ENCODE measurements around the gene TBC1D1.

Gene TBC1D1

DNA sequence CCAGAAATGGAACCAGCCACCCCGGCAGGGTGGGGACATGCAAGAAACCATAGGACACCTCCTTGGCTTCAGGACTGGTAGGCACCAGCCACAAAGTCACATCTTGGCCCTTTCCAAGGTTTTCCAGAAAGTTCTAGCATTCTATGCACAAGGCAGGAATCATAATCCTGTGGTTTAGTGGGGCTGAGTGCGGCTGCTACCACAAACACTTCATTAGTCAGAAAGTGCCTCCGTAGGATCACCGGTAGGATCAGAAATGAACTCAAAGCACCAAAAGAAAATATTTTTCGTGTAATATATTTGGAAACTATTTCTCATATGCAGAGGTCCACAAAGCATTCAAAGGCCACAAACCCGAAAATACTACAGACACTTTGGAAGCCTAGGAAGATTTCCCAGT is 261.0 kb downstream of the TBC1D1 start:
- H3K4me3 ChIP-seq (replicated peaks; ENCODE audit: low read depth, low read length), result no peak overlapping the region
- TF ChIP-seq, protein P1, sequence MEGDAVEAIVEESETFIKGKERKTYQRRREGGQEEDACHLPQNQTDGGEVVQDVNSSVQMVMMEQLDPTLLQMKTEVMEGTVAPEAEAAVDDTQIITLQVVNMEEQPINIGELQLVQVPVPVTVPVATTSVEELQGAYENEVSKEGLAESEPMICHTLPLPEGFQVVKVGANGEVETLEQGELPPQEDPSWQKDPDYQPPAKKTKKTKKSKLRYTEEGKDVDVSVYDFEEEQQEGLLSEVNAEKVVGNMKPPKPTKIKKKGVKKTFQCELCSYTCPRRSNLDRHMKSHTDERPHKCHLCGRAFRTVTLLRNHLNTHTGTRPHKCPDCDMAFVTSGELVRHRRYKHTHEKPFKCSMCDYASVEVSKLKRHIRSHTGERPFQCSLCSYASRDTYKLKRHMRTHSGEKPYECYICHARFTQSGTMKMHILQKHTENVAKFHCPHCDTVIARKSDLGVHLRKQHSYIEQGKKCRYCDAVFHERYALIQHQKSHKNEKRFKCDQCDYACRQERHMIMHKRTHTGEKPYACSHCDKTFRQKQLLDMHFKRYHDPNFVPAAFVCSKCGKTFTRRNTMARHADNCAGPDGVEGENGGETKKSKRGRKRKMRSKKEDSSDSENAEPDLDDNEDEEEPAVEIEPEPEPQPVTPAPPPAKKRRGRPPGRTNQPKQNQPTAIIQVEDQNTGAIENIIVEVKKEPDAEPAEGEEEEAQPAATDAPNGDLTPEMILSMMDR (IDR thresholded peaks at IDR 0.05; ENCODE audit: low read depth, low read length, missing control alignments), result no peak
- no peak for DNase-seq (ENCODE audit: extremely low read depth, low read depth)

DNA sequence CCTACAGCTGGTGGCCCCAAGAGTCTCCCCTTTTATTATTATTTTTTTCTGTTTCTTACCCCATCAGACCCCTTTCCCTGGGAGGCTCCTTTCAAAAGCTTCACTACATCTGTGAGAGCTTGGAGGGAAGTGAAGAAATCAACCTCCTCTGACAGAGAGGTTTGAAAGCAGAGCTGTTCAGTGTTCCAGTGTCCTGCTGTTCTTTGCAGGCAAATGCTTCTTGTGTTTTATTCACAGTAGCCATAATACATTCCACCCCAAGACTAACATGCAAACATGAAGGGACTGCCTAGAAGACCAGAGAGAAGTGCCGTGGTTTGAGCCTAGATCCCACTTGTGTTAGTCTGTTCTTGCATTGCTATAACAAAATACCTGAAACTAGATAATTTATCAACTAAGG is 261.4 kb downstream of the TBC1D1 start:
- DNase-seq (ENCODE audit: extremely low read depth, low read depth), result no peak
- TF ChIP-seq, protein P1 (IDR thresholded peaks at IDR 0.05; ENCODE audit: low read depth, low read length, missing control alignments), result no peak
- H3K4me3 ChIP-seq (replicated peaks; ENCODE audit: low read depth, low read length), result no peak overlapping the region

DNA sequence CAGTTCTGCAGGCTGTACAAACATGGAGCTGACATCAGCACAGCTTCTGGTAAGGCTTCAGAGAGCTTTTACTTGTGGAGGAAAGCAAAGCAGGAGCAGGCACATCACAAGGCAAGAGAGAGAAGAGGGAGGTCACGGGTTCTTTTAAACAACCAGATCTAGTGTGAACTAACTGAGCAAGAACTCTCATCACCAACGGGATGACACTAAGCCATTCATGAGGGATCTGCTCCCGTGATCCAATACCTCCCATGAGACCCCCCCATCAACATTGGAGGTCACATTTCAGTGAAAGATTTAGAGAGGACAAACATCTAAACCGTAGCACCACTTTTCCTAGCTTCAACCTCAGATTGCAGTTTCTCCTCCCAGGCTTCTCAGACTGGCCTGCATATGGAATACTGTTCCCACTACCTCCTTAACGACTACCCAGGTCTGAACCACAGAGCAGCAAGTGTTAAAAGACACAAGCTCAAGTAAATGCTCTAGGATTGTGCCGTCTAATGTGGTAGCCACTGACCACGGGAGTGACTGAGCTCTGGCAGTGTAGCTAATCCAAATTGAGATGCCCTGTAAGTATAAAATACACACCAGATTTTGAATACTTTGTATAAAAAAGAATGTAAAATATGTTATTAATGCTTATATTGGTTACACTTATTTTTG is 262.0 kb downstream of the TBC1D1 start:
- no peak overlapping the region for H3K4me3 ChIP-seq (replicated peaks; ENCODE audit: low read depth, low read length)
- no peak for DNase-seq (ENCODE audit: extremely low read depth, low read depth)
- TF ChIP-seq, protein P1 (IDR thresholded peaks at IDR 0.05; ENCODE audit: low read depth, low read length, missing control alignments), result no peak

DNA sequence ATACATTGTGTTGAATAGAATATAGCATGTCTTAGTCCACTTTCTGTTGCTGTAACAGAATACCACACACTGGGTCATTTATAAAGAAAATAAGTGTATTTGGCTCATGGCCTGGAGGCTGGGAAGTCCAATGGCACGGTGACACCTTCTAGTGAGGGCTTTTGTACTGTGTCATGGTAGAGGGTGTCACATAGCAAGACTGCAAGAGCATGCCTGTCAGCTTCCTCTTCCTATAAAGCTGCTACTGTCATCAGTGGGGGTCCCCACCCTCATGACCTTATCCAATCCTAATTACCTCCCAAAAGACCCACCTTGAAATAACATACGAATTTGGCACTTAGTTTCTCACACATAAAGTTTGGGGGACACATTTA is 262.5 kb downstream of the TBC1D1 start:
- DNase-seq (ENCODE audit: extremely low read depth, low read depth), result no peak
- TF ChIP-seq, protein P1 (IDR thresholded peaks at IDR 0.05; ENCODE audit: low read depth, low read length, missing control alignments), result no peak
- no peak overlapping the region for H3K4me3 ChIP-seq (replicated peaks; ENCODE audit: low read depth, low read length)

DNA sequence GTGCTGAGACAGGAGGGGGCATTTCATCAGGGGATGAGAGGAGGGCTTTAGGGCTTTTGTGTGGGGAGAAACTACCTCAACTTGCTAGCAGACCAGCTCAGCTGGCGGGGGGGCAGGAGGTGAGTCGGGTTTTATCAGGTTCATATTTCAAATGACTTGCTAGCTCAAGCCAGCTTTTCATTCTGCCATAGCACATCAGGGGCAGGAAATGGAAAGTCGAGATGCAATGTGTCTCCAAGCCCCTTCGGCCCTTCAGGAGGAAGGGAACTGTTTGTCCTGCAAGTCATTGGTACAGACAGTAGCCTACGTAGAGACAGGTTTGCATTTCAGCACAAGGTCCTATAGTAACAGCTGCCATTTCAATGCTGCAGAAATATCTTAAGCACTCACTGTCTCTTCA is 263.4 kb downstream of the TBC1D1 start:
- no peak overlapping the region for H3K4me3 ChIP-seq (replicated peaks; ENCODE audit: low read depth, low read length)
- DNase-seq (ENCODE audit: extremely low read depth, low read depth), result no peak

DNA sequence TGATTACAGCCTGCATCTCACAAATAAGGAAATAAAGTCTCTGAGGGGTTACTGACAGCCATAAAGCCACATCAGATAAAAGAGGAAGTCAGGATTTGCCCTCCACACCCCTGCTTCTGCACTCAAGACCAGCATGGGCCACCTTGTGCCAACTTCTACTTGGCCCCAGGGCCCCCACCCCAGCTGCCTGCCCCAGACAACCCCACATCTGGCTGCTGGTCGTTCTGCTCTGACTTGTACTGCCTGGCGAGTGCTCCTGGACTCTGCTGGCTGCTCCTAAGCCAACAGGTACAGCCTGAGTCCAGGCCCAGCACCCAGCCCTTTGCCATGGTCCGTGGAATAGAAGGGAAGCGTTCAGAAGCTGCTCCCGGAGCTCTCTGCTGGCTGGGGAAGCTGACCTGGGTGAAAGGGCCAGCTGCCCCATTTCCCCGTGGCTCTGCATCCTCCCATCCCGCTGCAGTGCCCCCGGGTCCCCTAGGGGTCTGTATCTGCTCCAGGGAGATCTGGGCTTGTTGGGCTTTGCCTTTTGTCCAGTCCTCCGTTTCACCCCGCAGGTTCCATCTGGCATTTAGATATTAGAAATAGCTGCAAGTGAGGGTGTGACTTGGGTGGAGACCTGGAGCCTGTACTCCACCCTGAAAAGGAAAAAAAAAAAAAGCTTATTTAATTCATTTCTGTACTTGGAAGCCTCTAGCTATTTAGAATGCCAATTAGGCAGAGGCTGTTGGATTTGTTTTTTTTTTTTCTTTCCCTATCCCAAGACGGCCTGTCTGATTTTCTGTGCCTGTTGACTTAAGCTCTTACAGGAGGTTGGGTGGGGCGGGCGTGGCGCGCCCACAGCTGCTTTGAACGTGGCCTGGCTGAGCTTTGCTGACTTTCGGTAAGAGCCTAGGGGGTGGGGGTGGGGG is 264.1 kb downstream of the TBC1D1 start:
- no peak for DNase-seq (ENCODE audit: extremely low read depth, low read depth)
- TF ChIP-seq, protein P1 (IDR thresholded peaks at IDR 0.05; ENCODE audit: low read depth, low read length, missing control alignments), result no peak
- no peak overlapping the region for H3K4me3 ChIP-seq (replicated peaks; ENCODE audit: low read depth, low read length)

More for the DNA sequence above, 263.4 kb downstream of the TBC1D1 start:
- TF ChIP-seq, protein P1 (IDR thresholded peaks at IDR 0.05; ENCODE audit: low read depth, low read length, missing control alignments), result no peak
